ENCODE data around the gene GNG7. TPM values are rescaled to one million over a fixed set of nuclear protein-coding genes. Genes with fewer than 3 reads are reported as not detected.
A peak's percentile ranks its signal among the peaks of the same experiment; 100 is the strongest.

The GNG7 gene
- total and polyA plus RNA-seq, 10 of the 15 experiments (the other 5 are each of a cell fraction or from before 2014, with no cell fraction given): 1.9 to 13.6 (median 6.5) TPM

DNA sequence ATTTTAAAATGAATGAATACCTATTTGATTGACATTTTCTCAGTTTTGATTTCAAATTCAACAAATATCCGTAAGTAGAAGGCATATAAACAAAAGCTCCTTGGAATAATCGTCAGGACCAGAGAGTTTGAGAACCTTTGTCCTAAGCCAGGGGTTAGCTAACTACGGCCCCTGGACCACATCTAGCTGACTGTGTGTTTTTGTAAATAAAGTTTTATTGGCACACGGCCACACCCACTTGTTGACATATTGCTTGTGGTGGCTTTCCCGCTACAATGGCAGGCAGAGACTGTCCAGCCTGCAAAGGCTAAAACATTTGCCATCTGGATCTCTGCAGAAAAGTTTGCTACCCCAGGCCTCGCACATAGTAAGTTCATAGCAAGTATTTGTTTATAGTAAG, 83.4 kb downstream of the GNG7 start (continued):
- TF ChIP-seq POLR2AphosphoS5 (IDR thresholded peaks at IDR 0.05; ENCODE audit: low read length): no peak
- TF ChIP-seq, protein P1, sequence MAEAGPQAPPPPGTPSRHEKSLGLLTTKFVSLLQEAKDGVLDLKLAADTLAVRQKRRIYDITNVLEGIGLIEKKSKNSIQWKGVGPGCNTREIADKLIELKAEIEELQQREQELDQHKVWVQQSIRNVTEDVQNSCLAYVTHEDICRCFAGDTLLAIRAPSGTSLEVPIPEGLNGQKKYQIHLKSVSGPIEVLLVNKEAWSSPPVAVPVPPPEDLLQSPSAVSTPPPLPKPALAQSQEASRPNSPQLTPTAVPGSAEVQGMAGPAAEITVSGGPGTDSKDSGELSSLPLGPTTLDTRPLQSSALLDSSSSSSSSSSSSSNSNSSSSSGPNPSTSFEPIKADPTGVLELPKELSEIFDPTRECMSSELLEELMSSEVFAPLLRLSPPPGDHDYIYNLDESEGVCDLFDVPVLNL (IDR thresholded peaks at IDR 0.05; ENCODE audit: low read depth, low read length): no peak
- TF ChIP-seq CHD2 (IDR thresholded peaks at IDR 0.05; ENCODE audit: borderline replicate concordance, low read depth, low read length): no peak
- no peak for TF ChIP-seq ZNF274 (IDR thresholded peaks at IDR 0.05; ENCODE audit: insufficient read depth, insufficient read length)
- TF ChIP-seq NFYA (IDR thresholded peaks at IDR 0.05; ENCODE audit: borderline replicate concordance, low read depth, low read length): no peak
- TF ChIP-seq, protein P2, sequence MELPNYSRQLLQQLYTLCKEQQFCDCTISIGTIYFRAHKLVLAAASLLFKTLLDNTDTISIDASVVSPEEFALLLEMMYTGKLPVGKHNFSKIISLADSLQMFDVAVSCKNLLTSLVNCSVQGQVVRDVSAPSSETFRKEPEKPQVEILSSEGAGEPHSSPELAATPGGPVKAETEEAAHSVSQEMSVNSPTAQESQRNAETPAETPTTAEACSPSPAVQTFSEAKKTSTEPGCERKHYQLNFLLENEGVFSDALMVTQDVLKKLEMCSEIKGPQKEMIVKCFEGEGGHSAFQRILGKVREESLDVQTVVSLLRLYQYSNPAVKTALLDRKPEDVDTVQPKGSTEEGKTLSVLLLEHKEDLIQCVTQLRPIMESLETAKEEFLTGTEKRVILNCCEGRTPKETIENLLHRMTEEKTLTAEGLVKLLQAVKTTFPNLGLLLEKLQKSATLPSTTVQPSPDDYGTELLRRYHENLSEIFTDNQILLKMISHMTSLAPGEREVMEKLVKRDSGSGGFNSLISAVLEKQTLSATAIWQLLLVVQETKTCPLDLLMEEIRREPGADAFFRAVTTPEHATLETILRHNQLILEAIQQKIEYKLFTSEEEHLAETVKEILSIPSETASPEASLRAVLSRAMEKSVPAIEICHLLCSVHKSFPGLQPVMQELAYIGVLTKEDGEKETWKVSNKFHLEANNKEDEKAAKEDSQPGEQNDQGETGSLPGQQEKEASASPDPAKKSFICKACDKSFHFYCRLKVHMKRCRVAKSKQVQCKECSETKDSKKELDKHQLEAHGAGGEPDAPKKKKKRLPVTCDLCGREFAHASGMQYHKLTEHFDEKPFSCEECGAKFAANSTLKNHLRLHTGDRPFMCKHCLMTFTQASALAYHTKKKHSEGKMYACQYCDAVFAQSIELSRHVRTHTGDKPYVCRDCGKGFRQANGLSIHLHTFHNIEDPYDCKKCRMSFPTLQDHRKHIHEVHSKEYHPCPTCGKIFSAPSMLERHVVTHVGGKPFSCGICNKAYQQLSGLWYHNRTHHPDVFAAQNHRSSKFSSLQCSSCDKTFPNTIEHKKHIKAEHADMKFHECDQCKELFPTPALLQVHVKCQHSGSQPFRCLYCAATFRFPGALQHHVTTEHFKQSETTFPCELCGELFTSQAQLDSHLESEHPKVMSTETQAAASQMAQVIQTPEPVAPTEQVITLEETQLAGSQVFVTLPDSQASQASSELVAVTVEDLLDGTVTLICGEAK (IDR thresholded peaks at IDR 0.05; ENCODE audit: borderline replicate concordance): peak; percentile 98

DNA sequence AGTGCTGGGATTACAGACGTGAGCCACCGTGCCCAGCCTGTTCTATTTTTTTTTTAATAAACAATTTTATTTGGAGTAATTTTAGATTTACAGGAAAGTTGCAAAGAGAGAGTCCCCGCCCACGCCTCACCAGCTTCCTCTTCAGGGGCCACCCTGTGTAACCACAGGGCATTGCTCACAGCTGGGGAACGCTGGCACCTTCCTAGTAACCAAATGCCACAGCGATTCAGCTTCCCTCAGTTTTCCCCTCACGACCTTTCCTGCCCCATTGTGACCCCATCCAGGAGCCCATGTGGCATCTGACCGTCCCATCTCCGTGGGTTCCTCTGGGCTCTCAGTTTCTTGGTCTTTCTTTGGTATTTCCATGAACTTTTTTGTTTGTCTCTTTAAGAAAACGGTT, 83.9 kb downstream of the GNG7 start:
- H2AFZ ChIP-seq (ENCODE audit: control insufficient read depth, low read depth, low read length): no peak overlapping the region
- no peaks in the 10 kb centered on the region for H3K36me3 ChIP-seq (ENCODE audit: control insufficient read depth in 2 of 2, insufficient read depth in 2 of 2, low read length in 1 of 2)
- ATAC-seq: no peak
- H3K4me1 ChIP-seq (ENCODE audit: control insufficient read depth, insufficient read depth, low read length): peaks cover 62% of the 10 kb centered on the region
- ChIA-PET CTCF (interaction anchor here (0.7 to 21.7 kb wide), 7 partner anchors 8 to 226 kb away, joined by 3 to 318 read pairs (median 4); partner anchors contain the start of gene GADD45B), POLR2A (interaction anchor here (0.5 to 5.3 kb wide), 11 partner anchors 9 to 520 kb away, joined by 3 to 38 read pairs (median 4); partner anchors contain the start of gene GADD45B), RAD21 (ENCODE audit: unreplicated experiment) (interaction anchor here (1.0 to 4.2 kb wide), 7 partner anchors 9 to 225 kb away, joined by 3 to 33 read pairs (median 4); partner anchors contain the start of gene GADD45B), SMC1A (ENCODE audit: uncharacterized antibody, unreplicated experiment) (interaction anchor here (0.8 to 5.1 kb wide), 10 partner anchors 9 to 226 kb away, joined by 3 to 46 read pairs (median 5); partner anchors contain the start of gene GADD45B)
- H3K79me2 ChIP-seq (ENCODE audit: control insufficient read depth, insufficient read depth, low read length): peaks cover 18% of the 10 kb centered on the region
- FAIRE-seq: no peak
- no TSS peak for BruUV-seq (replicated peaks)
- H3K9ac ChIP-seq (ENCODE audit: control insufficient read depth, insufficient read depth, low read length): peak overlapping the region; percentile 31; the same call in 1 of the 2 replicates
- WGBS (ENCODE audit: insufficient coverage, insufficient replicate concordance, low lambda C conversion rate, missing lambda C conversion rate): 0% methylated on average over 10 of the region's 10 CpGs
- H3K27ac ChIP-seq (ENCODE audit: control insufficient read depth, insufficient read depth): peak overlapping the region; percentile 68
- intact Hi-C loops (cut with micrococcal nuclease; ENCODE audit: unreplicated experiment): loop anchor here (10.0 kb wide), 1 partner anchor 224 kb away; no protein-coding TSS in a partner anchor
- H3K4me2 ChIP-seq (ENCODE audit: control insufficient read depth, insufficient read depth): peak overlapping the region; percentile 73
- H3K9me3 ChIP-seq (replicated peaks; ENCODE audit: control insufficient read depth, insufficient read depth, low read length): no peaks in the 10 kb centered on the region; the same call in 2 of the 3 replicates
- DNase-seq (ENCODE audit: low read depth, low spot score): no peak
- H4K20me1 ChIP-seq (ENCODE audit: control insufficient read depth, insufficient read depth): no peaks in the 10 kb centered on the region
- no peak overlapping the region for H3K4me3 ChIP-seq
- H3K27me3 ChIP-seq (replicated peaks in 1 of 2; ENCODE audit: control insufficient read depth in 2 of 2, insufficient read depth in 2 of 2, low read length in 1 of 2): no peaks in the 10 kb centered on the region
- in situ Hi-C loops (cut with MboI): loop anchor here (10.0 kb wide), 2 partner anchors 344 to 464 kb away; partner anchors contain the start of gene AP3D1
- no peak for TF ChIP-seq BMI1 (IDR thresholded peaks at IDR 0.05; ENCODE audit: borderline replicate concordance)
- TF ChIP-seq ATF2 (IDR thresholded peaks at IDR 0.05; ENCODE audit: low read length): no peak
- TF ChIP-seq MTA3 (IDR thresholded peaks at IDR 0.05; ENCODE audit: borderline replicate concordance, low read length): no peak
- TF ChIP-seq STAT1 (conservative IDR thresholded peaks at IDR 0.05): no peak
- no peak; a peak in 1 of 4 replicates for TF ChIP-seq BHLHE40 (IDR thresholded peaks at IDR 0.05; ENCODE audit: borderline replicate concordance in 1 of 2, low read depth in 2 of 2, low read length in 1 of 2)
- no peak for TF ChIP-seq ZSCAN29 (IDR thresholded peaks at IDR 0.05)
- TF ChIP-seq LARP7 (IDR thresholded peaks at IDR 0.05): no peak

Data from GM12878 (cell line).